ENCODE measurements around the gene CARD10. TPM values are rescaled to one million over a fixed set of nuclear protein-coding genes. Genes with fewer than 3 reads are reported as not detected.

Gene CARD10
- polyA plus RNA-seq, 1 of the 3 experiments (the other 2 are of a cell fraction), result 14.5 TPM

DNA sequence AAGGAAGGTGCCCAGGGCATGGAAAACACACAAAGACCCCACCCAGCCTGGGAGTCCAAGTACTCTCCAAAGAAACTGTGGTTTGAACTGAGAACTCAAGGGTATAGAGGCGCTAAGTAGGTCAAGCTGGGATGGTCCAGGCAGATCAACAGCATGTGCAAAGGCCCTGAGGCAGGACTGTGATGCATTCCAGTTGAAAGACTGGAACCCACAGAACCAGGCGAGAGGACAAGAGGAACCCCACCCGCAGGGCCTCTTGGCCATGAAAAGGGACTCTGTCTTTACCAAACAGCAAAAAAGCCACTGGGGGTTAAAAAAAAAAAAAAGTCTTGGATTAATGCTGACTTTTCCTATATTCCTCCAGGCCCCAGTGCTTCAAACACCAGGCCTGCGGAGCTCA, 14.3 kb downstream of the CARD10 start:
- Histone ChIP-seq H2AFZ (ENCODE audit: low read depth) (no peak overlapping the region), H3K27me3 (ENCODE audit: insufficient read depth) (no peaks in the 10 kb centered on the region), H3K4me1 (ENCODE audit: control insufficient read depth in 1 of 2, insufficient read depth in 2 of 2, low read depth in 1 of 2, low read length in 1 of 2) (peaks cover 10 to 43% of the 10 kb centered on the region in 2 experiments; a peak in 2 of 4 replicates), H3K9ac (no peak overlapping the region), H3K4me3 (ENCODE audit: low read depth in 2 of 2, low read length in 1 of 2) (no peak overlapping the region), H3K9me2 (no peaks in the 10 kb centered on the region), H3K9me3 (no peaks in the 10 kb centered on the region), H3K79me2 (ENCODE audit: insufficient read depth) (no peaks in the 10 kb centered on the region), H3K27ac (ENCODE audit: low read depth in 2 of 2, low read length in 1 of 2) (no peak overlapping the region), H4K20me1 (ENCODE audit: insufficient read depth) (no peaks in the 10 kb centered on the region), H3K36me3 (replicated peaks in 1 of 2; ENCODE audit: control insufficient read depth in 1 of 2, insufficient read depth in 2 of 2, low read length in 1 of 2) (peaks cover 0 to 6% of the 10 kb centered on the region in 2 experiments), H3K4me2 (no peak overlapping the region), H3F3A (replicated peaks; ENCODE audit: insufficient read depth) (peaks cover 3% of the 10 kb centered on the region)
- ChIA-PET POLR2A (interaction anchor here (0.6 kb wide), 1 partner anchor 457 kb away, joined by 3 read pairs; no protein-coding TSS in a partner anchor), CTCF (interaction anchor here (1.4 to 2.1 kb wide), 3 partner anchors 62 to 102 kb away, joined by 3 to 10 read pairs (median 5); no protein-coding TSS in a partner anchor)
- 95% methylated on average over 4 of the region's 4 CpGs for WGBS (ENCODE audit: low lambda C conversion rate)
- no peak for DNase-seq
- TF ChIP-seq, protein P1, sequence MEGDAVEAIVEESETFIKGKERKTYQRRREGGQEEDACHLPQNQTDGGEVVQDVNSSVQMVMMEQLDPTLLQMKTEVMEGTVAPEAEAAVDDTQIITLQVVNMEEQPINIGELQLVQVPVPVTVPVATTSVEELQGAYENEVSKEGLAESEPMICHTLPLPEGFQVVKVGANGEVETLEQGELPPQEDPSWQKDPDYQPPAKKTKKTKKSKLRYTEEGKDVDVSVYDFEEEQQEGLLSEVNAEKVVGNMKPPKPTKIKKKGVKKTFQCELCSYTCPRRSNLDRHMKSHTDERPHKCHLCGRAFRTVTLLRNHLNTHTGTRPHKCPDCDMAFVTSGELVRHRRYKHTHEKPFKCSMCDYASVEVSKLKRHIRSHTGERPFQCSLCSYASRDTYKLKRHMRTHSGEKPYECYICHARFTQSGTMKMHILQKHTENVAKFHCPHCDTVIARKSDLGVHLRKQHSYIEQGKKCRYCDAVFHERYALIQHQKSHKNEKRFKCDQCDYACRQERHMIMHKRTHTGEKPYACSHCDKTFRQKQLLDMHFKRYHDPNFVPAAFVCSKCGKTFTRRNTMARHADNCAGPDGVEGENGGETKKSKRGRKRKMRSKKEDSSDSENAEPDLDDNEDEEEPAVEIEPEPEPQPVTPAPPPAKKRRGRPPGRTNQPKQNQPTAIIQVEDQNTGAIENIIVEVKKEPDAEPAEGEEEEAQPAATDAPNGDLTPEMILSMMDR (IDR thresholded peaks at IDR 0.05), result no peak
- TF ChIP-seq, protein P2, sequence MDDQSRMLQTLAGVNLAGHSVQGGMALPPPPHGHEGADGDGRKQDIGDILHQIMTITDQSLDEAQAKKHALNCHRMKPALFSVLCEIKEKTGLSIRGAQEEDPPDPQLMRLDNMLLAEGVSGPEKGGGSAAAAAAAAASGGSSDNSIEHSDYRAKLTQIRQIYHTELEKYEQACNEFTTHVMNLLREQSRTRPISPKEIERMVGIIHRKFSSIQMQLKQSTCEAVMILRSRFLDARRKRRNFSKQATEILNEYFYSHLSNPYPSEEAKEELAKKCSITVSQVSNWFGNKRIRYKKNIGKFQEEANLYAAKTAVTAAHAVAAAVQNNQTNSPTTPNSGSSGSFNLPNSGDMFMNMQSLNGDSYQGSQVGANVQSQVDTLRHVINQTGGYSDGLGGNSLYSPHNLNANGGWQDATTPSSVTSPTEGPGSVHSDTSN (IDR thresholded peaks at IDR 0.05), result no peak
- TF ChIP-seq, protein P3, sequence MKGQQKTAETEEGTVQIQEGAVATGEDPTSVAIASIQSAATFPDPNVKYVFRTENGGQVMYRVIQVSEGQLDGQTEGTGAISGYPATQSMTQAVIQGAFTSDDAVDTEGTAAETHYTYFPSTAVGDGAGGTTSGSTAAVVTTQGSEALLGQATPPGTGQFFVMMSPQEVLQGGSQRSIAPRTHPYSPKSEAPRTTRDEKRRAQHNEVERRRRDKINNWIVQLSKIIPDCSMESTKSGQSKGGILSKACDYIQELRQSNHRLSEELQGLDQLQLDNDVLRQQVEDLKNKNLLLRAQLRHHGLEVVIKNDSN (IDR thresholded peaks at IDR 0.05; ENCODE audit: borderline replicate concordance, low read depth), result no peak
- TF ChIP-seq, protein P4, sequence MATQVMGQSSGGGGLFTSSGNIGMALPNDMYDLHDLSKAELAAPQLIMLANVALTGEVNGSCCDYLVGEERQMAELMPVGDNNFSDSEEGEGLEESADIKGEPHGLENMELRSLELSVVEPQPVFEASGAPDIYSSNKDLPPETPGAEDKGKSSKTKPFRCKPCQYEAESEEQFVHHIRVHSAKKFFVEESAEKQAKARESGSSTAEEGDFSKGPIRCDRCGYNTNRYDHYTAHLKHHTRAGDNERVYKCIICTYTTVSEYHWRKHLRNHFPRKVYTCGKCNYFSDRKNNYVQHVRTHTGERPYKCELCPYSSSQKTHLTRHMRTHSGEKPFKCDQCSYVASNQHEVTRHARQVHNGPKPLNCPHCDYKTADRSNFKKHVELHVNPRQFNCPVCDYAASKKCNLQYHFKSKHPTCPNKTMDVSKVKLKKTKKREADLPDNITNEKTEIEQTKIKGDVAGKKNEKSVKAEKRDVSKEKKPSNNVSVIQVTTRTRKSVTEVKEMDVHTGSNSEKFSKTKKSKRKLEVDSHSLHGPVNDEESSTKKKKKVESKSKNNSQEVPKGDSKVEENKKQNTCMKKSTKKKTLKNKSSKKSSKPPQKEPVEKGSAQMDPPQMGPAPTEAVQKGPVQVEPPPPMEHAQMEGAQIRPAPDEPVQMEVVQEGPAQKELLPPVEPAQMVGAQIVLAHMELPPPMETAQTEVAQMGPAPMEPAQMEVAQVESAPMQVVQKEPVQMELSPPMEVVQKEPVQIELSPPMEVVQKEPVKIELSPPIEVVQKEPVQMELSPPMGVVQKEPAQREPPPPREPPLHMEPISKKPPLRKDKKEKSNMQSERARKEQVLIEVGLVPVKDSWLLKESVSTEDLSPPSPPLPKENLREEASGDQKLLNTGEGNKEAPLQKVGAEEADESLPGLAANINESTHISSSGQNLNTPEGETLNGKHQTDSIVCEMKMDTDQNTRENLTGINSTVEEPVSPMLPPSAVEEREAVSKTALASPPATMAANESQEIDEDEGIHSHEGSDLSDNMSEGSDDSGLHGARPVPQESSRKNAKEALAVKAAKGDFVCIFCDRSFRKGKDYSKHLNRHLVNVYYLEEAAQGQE (IDR thresholded peaks at IDR 0.05; ENCODE audit: low read depth, low read length), result no peak
- TF ChIP-seq, protein P5, sequence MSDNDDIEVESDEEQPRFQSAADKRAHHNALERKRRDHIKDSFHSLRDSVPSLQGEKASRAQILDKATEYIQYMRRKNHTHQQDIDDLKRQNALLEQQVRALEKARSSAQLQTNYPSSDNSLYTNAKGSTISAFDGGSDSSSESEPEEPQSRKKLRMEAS (IDR thresholded peaks at IDR 0.05; ENCODE audit: low read depth), result no peak

DNA sequence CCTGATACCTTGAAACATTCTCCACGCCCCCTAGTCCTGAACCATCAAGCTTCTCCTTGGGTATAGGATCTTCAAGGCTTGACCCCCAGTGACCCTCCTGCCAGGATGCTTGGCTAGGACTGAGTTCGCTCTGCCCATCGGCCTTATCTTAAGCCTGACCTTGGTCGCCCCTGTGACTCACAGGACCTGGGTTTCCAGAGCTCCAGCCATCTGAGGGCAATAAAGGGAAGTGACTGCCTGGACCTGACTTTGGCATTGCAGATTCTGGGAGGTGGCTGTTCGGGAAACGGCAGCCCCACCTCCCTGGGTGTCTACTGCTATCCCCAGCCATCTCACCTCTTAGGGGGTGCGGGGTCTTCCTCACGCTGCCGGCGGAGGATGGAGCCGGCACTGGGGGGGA, 15.4 kb downstream of the CARD10 start:
- Histone ChIP-seq H3K27ac (ENCODE audit: low read depth in 2 of 2, low read length in 1 of 2) (no peak overlapping the region), H3K4me3 (ENCODE audit: low read depth in 2 of 2, low read length in 1 of 2) (no peak overlapping the region), H3K79me2 (ENCODE audit: insufficient read depth) (no peaks in the 10 kb centered on the region), H3K27me3 (ENCODE audit: insufficient read depth) (no peaks in the 10 kb centered on the region), H3K9ac (no peak overlapping the region), H3F3A (replicated peaks; ENCODE audit: insufficient read depth) (peaks cover 3% of the 10 kb centered on the region), H2AFZ (ENCODE audit: low read depth) (no peak overlapping the region), H3K9me3 (no peaks in the 10 kb centered on the region), H3K4me2 (no peak overlapping the region), H3K4me1 (ENCODE audit: control insufficient read depth in 1 of 2, insufficient read depth in 2 of 2, low read depth in 1 of 2, low read length in 1 of 2) (peaks cover 10 to 45% of the 10 kb centered on the region in 2 experiments; a peak in 3 of 4 replicates), H4K20me1 (ENCODE audit: insufficient read depth) (no peaks in the 10 kb centered on the region), H3K9me2 (no peaks in the 10 kb centered on the region), H3K36me3 (replicated peaks in 1 of 2; ENCODE audit: control insufficient read depth in 1 of 2, insufficient read depth in 2 of 2, low read length in 1 of 2) (peaks cover 0 to 6% of the 10 kb centered on the region in 2 experiments)
- ChIA-PET CTCF (interaction anchor here (1.0 kb wide), 1 partner anchor 64 kb away, joined by 3 read pairs; no protein-coding TSS in a partner anchor), POLR2A (no interaction called here)
- TF ChIP-seq, protein P4 (IDR thresholded peaks at IDR 0.05; ENCODE audit: low read depth, low read length), result no peak
- TF ChIP-seq RFX5 (IDR thresholded peaks at IDR 0.05; ENCODE audit: low read length) (no peak), SMC3 (IDR thresholded peaks at IDR 0.05; ENCODE audit: low read depth, low read length) (no peak), TAF1 (IDR thresholded peaks at IDR 0.05; ENCODE audit: borderline replicate concordance, low read depth, low read length) (no peak), TCF12 (IDR thresholded peaks at IDR 0.05) (no peak), MEF2A (IDR thresholded peaks at IDR 0.05; ENCODE audit: borderline replicate concordance, low read depth) (no peak)
- TF ChIP-seq, protein P2 (IDR thresholded peaks at IDR 0.05), result no peak
- WGBS (ENCODE audit: low lambda C conversion rate), result 85% methylated on average over 5 of the region's 11 CpGs
- DNase-seq, result no peak

Data from SK-N-SH (cell line).